22Rv1 (cell line): ENCODE measurements around the gene TTC33.

Source experiments
- CTCF ChIP-seq: fragments of 450-650 bp; IDR thresholded peaks from 2 replicates; pipeline ENCODE4 v1.5.1; 2017; ENCODE audit warnings: mild to moderate bottlenecking
- ZFX ChIP-seq: fragments of 450-650 bp; IDR thresholded peaks from 2 replicates; pipeline ENCODE4 v1.6.1; 2017; ENCODE audit warnings: antibody characterized with exemption, borderline replicate concordance

GRCh38 chr5:40518485-40518917 is 237.3 kb downstream of the TTC33 start:
- TF ChIP-seq CTCF (no peak), ZFX (no peak)
